HCT116 (cell line): ENCODE results near the gene CERS6. TPM values are rescaled to one million over a fixed set of nuclear protein-coding genes. Genes with fewer than 3 reads are reported as not detected.

ENCODE experiments used
- ATAC-seq: fragments of 200-7000 bp; cut with Tn5 transposase; 2 replicates; pipeline ENCODE4 v1.9.1; 2020; ENCODE audit warnings: mild to moderate bottlenecking, moderate library complexity
- BruUV-seq: library from RNA; stranded (reverse); fragments of 400-500 nt; replicated peaks from 2 replicates; lab custom pipeline; 2021; lab: Mats Ljungman, UMichigan
- CTCF ChIA-PET: fragments of 300-600 bp; sonication (Branson Sonifier 250); formaldehyde crosslinking; loops from one replicate; lab custom pipeline; 2021; ENCODE audit warnings: antibody characterized with exemption; lab: Charles Lee
- POLR2A ChIA-PET: fragments of 300-600, 350-600 bp; sonication (Branson Sonifier 250); formaldehyde crosslinking; loops from one replicate; lab custom pipeline; 2021; ENCODE audit warnings: antibody characterized with exemption; lab: Charles Lee
- RAD21 ChIA-PET, 2 experiments: fragments of 300-600 bp; sonication (Branson Sonifier 250); formaldehyde crosslinking; loops; one replicate each; lab custom pipeline; 2023; ENCODE audit warnings: low total read pairs in 2 of 2; ENCODE audit not compliant: uncharacterized antibody in 2 of 2, unreplicated experiment in 2 of 2, low non-redundant PET in 1 of 2; lab: Charles Lee
- DNase-seq: peaks from one replicate; pipeline ENCODE4 v3.0.0-alpha.2; 2010; ENCODE audit warnings: low read depth, low spot score
- H2AFZ ChIP-seq: fragments of 200-600 bp; shearing (Covaris generic), sonication (generic); 2 replicates; pipeline ENCODE4 v1.6.1; 2017; ENCODE audit warnings: low read depth, mixed run types, mixed read lengths, antibody characterized with exemption, low read length; ENCODE audit not compliant: poor library complexity, severe bottlenecking
- H3K27ac ChIP-seq: 2 replicates; pipeline ENCODE4 v1.5.1; 2012; ENCODE audit warnings: low read depth, low read length
- H3K27me3 ChIP-seq: fragments of 200-600 bp; sonication (generic); 2 replicates; pipeline ENCODE4 v1.6.1; 2016; ENCODE audit warnings: mixed run types, low read length, mixed read lengths; ENCODE audit not compliant: insufficient read depth
- H3K36me3 ChIP-seq, 2 experiments: fragments of 200-500 bp in 1 of 2; fragments of 200-600 bp in 1 of 2; sonication (Bioruptor generic) in 1 of 2; sonication (generic) in 1 of 2; 2 replicates each; pipeline versions ENCODE4 v1.5.1 to v1.6.1; 2014 to 2016; ENCODE audit warnings: low read length in 2 of 2, inconsistent platforms in 1 of 2, mixed read lengths in 1 of 2, mixed run types in 1 of 2; ENCODE audit not compliant: insufficient read depth in 2 of 2, control insufficient read depth in 1 of 2
- H3K4me1 ChIP-seq, 2 experiments: fragments of 200-600 bp in 1 of 2; sonication (generic) in 1 of 2; 2 replicates each; pipeline versions ENCODE4 v1.5.1 to v1.6.1; 2012 to 2017; ENCODE audit warnings: low read length in 2 of 2, inconsistent platforms in 1 of 2, mild to moderate bottlenecking in 1 of 2, mixed read lengths in 1 of 2, mixed run types in 1 of 2, moderate library complexity in 1 of 2; ENCODE audit not compliant: insufficient read depth in 2 of 2, control insufficient read depth in 1 of 2
- H3K4me2 ChIP-seq: fragments of 200-600 bp; sonication (generic); 2 replicates; pipeline ENCODE4 v1.6.1; 2017; ENCODE audit warnings: mixed run types, low read length, mixed read lengths
- H3K4me3 ChIP-seq, 2 experiments: fragments of 200-600 bp in 1 of 2; sonication (generic) in 1 of 2; replicated peaks in 1 of 2; 2 replicates each; pipeline ENCODE4 v1.5.1; 2011 to 2016; ENCODE audit warnings: low read length in 2 of 2, control low read depth in 1 of 2, low read depth in 1 of 2, mild to moderate bottlenecking in 1 of 2, mixed read lengths in 1 of 2, mixed run types in 1 of 2
- H3K79me2 ChIP-seq: fragments of 200-600 bp; sonication (generic); 2 replicates; pipeline ENCODE4 v1.6.1; 2017; ENCODE audit warnings: mild to moderate bottlenecking, mixed run types, low read length, moderate library complexity, mixed read lengths; ENCODE audit not compliant: insufficient read depth
- H3K9ac ChIP-seq: fragments of 200-600 bp; sonication (generic); 2 replicates; pipeline ENCODE4 v1.6.1; 2016; ENCODE audit warnings: low read length, mixed read lengths
- H3K9me2 ChIP-seq: fragments of 200-600 bp; sonication (generic), shearing (Covaris generic); 2 replicates; pipeline ENCODE4 v1.6.1; 2017; ENCODE audit warnings: mixed run types, mild to moderate bottlenecking, moderate library complexity; ENCODE audit not compliant: insufficient read depth
- H3K9me3 ChIP-seq, 2 experiments: fragments of 200-500 bp in 1 of 2; fragments of 200-600 bp in 1 of 2; sonication (Bioruptor generic) in 1 of 2; sonication (generic) in 1 of 2; 2 replicates each; pipeline ENCODE4 v1.6.1; 2014 to 2017; ENCODE audit warnings: low read length in 2 of 2, mixed read lengths in 2 of 2, inconsistent platforms in 1 of 2, low read depth in 1 of 2, mild to moderate bottlenecking in 1 of 2, mixed run types in 1 of 2, moderate library complexity in 1 of 2; ENCODE audit not compliant: control insufficient read depth in 1 of 2, insufficient read depth in 1 of 2
- H4K20me1 ChIP-seq: fragments of 200-600 bp; sonication (generic), shearing (Covaris generic); 2 replicates; pipeline ENCODE4 v1.6.1; 2017; ENCODE audit warnings: mixed run types, mild to moderate bottlenecking, moderate library complexity; ENCODE audit not compliant: insufficient read depth
- FOSL1 ChIP-seq: IDR thresholded peaks from 2 replicates; pipeline ENCODE4 v1.6.1; 2012; ENCODE audit warnings: low read depth
- RAD21 ChIP-seq: IDR thresholded peaks from 2 replicates; pipeline ENCODE4 v1.6.1; 2012; ENCODE audit warnings: low read depth, mild to moderate bottlenecking
- TCF7L2 ChIP-seq: IDR thresholded peaks from 2 replicates; pipeline ENCODE4 v1.7.0; 2011; ENCODE audit warnings: borderline replicate concordance, inconsistent platforms; ENCODE audit not compliant: insufficient read depth, insufficient read length; ENCODE audit errors: extremely low read depth
- intact Hi-C: fragments of 100-400 bp; cut with micrococcal nuclease; formaldehyde crosslinking; loops from 2 replicates; pipeline ENCODE4 v1.10.0; 2022
- total RNA-seq: library from RNA; stranded (reverse); gene quantifications from one replicate; pipeline ENCODE4 v1.2.1, GENCODE V29; 2021; ENCODE audit not compliant: unreplicated experiment
- TF ChIP-seq, protein P1 (sequence below), 3 experiments: fragments of 200-600 bp in 1 of 3; sonication (generic) in 1 of 3; IDR thresholded peaks in 2 of 3; conservative IDR thresholded peaks in 1 of 3; 2 replicates each; pipeline ENCODE4 v1.5.1; 2012 to 2017; ENCODE audit warnings: low read depth in 2 of 3, low read length in 2 of 3, antibody characterized with exemption in 1 of 3, borderline replicate concordance in 1 of 3, control low read depth in 1 of 3, mild to moderate bottlenecking in 1 of 3, mixed read lengths in 1 of 3, mixed run types in 1 of 3, moderate library complexity in 1 of 3; ENCODE audit not compliant: insufficient read depth in 1 of 3
- TF ChIP-seq, protein P2 (sequence below): IDR thresholded peaks from 2 replicates; pipeline ENCODE4 v1.6.1; 2012; ENCODE audit warnings: low read depth

CERS6 gene
- total RNA-seq, 1 experiment from 2014 or later, result 37.0 TPM

DNA sequence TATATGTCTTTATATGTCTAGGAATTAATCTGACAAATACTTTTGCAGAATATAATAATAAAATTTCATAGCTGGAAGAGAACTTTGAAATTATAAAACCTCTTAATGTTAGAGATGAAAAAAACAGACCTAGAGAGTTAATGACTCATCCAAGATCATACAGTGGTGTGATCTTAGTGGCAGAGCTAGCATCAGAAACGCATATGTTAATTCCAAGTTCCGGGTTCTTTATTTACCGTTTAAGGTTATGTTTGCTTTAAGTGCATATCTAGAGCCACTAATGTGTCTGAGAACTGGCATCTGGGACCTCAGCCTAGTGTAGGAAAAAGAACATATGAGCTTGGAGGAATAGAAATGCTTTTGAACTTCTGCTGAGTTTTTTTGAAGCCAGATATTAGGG lies 24.3 kb downstream of the CERS6 start (continued):
- TF ChIP-seq, protein P1, sequence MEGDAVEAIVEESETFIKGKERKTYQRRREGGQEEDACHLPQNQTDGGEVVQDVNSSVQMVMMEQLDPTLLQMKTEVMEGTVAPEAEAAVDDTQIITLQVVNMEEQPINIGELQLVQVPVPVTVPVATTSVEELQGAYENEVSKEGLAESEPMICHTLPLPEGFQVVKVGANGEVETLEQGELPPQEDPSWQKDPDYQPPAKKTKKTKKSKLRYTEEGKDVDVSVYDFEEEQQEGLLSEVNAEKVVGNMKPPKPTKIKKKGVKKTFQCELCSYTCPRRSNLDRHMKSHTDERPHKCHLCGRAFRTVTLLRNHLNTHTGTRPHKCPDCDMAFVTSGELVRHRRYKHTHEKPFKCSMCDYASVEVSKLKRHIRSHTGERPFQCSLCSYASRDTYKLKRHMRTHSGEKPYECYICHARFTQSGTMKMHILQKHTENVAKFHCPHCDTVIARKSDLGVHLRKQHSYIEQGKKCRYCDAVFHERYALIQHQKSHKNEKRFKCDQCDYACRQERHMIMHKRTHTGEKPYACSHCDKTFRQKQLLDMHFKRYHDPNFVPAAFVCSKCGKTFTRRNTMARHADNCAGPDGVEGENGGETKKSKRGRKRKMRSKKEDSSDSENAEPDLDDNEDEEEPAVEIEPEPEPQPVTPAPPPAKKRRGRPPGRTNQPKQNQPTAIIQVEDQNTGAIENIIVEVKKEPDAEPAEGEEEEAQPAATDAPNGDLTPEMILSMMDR (IDR thresholded peaks at IDR 0.05 in 2 of 3, conservative IDR thresholded peaks at IDR 0.05 in 1 of 3; ENCODE audit: borderline replicate concordance in 1 of 3, insufficient read depth in 1 of 3, low read depth in 2 of 3, low read length in 2 of 3), result no peak
- TF ChIP-seq TCF7L2 (no peak), FOSL1 (no peak)

DNA sequence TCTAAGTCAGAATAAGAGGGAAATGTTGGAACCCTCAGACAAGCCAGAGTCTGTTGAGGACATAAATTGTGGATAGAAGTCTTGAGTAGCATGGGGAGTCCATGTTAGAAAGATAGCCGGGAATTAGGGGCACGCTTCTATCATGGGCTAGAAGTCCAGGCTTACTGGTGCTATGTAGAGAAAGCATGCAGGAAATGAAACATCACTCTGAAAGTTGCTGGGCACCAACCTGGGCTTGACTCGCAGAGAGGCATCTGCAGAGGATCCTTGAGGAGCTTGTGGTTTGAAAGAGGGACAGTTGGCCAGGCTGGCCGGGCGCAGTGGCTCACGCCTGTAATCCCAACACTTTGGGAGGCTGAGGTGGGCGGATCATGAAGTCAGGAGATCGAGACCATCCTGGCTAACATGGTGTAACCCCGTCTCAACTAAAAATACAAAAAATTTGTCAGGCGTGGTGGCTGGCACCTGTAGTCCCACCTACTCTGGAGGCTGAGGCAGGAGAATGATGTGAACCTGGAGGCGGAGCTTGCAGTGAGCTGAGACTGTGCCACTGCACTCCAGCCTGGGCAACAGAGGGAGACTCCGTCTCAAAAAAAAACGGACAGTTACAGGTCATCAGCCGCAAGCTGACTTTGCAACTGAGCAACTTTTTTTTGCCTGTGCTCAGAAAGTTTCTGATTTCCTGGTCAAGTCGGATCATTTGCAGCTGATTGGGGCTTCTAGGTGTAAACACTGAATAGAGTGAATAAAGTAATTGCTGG lies 24.9 kb downstream of the CERS6 start:
- no peak overlapping the region for H3K27ac ChIP-seq
- ChIA-PET RAD21 (no interaction called here), CTCF (no interaction called here), POLR2A (no interaction called here)
- no TSS peak for BruUV-seq
- H3K27me3 ChIP-seq, result no peaks in the 10 kb centered on the region
- no peak overlapping the region for H2AFZ ChIP-seq
- TF ChIP-seq, protein P2, sequence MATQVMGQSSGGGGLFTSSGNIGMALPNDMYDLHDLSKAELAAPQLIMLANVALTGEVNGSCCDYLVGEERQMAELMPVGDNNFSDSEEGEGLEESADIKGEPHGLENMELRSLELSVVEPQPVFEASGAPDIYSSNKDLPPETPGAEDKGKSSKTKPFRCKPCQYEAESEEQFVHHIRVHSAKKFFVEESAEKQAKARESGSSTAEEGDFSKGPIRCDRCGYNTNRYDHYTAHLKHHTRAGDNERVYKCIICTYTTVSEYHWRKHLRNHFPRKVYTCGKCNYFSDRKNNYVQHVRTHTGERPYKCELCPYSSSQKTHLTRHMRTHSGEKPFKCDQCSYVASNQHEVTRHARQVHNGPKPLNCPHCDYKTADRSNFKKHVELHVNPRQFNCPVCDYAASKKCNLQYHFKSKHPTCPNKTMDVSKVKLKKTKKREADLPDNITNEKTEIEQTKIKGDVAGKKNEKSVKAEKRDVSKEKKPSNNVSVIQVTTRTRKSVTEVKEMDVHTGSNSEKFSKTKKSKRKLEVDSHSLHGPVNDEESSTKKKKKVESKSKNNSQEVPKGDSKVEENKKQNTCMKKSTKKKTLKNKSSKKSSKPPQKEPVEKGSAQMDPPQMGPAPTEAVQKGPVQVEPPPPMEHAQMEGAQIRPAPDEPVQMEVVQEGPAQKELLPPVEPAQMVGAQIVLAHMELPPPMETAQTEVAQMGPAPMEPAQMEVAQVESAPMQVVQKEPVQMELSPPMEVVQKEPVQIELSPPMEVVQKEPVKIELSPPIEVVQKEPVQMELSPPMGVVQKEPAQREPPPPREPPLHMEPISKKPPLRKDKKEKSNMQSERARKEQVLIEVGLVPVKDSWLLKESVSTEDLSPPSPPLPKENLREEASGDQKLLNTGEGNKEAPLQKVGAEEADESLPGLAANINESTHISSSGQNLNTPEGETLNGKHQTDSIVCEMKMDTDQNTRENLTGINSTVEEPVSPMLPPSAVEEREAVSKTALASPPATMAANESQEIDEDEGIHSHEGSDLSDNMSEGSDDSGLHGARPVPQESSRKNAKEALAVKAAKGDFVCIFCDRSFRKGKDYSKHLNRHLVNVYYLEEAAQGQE, result no peak
- no peak for TF ChIP-seq RAD21
- H3K4me1 ChIP-seq, result no peaks in the 10 kb centered on the region
- H3K36me3 ChIP-seq, result no peaks in the 10 kb centered on the region
- peaks cover 90% of the 10 kb centered on the region for H3K79me2 ChIP-seq
- DNase-seq (no peak), ATAC-seq (no peak)
- H4K20me1 ChIP-seq, result peaks cover 6% of the 10 kb centered on the region; the same call in 1 of the 2 replicates
- no peaks in the 10 kb centered on the region for H3K9me2 ChIP-seq
- no peaks in the 10 kb centered on the region for H3K9me3 ChIP-seq
- no peak overlapping the region for H3K4me2 ChIP-seq
- intact Hi-C loops, result no loop called here
- H3K9ac ChIP-seq, result no peak overlapping the region
- no peak overlapping the region for H3K4me3 ChIP-seq
